GM10847 (cell line): ENCODE data around the gene OR2M5.

Experiments used
- POLR2A ChIP-seq: IDR thresholded peaks from 2 replicates; pipeline ENCODE4 v1.6.1; 2011; ENCODE audit not compliant: insufficient read length; ENCODE audit errors: extremely low read depth

The OR2M5 gene

GRCh38 chr1:248144513-248145198 lies at the start of gene OR2M5:
TSS of gene OR2M5 (plus strand) at chr1:248145148. CDS start at chr1:248145148, 0 bp downstream.
- TF ChIP-seq POLR2A, result no peak

GRCh38 chr1:248098529-248098928 lies 46.4 kb upstream of the OR2M5 start:
- TF ChIP-seq POLR2A, result no peak

GRCh38 chr1:248102847-248103246 lies 42.1 kb upstream of the OR2M5 start:
- no peak for TF ChIP-seq POLR2A

- TF ChIP-seq POLR2A, result no peak
Observed at GRCh38 chr1:248111157-248111556, 33.8 kb upstream of the OR2M5 start.

GRCh38 chr1:248114890-248115289 lies 30.1 kb upstream of the OR2M5 start:
- TF ChIP-seq POLR2A, result no peak

- TF ChIP-seq POLR2A, result no peak
Observed at GRCh38 chr1:248127653-248128052, 17.3 kb upstream of the OR2M5 start.

GRCh38 chr1:248136811-248137210 lies 8.1 kb upstream of the OR2M5 start:
- TF ChIP-seq POLR2A, result no peak

GRCh38 chr1:248140846-248141245 lies 4.1 kb upstream of the OR2M5 start:
- no peak for TF ChIP-seq POLR2A

- TF ChIP-seq POLR2A, result no peak
Observed at GRCh38 chr1:248143311-248143710, 1.6 kb upstream of the OR2M5 start.

- TF ChIP-seq POLR2A, result no peak
Observed at GRCh38 chr1:248152056-248152827, 7.3 kb downstream of the OR2M5 start.

- TF ChIP-seq POLR2A, result no peak
Observed at GRCh38 chr1:248155927-248156326, 11.0 kb downstream of the OR2M5 start.

GRCh38 chr1:248158758-248159157 lies 13.8 kb downstream of the OR2M5 start:
- TF ChIP-seq POLR2A, result no peak

- no peak for TF ChIP-seq POLR2A
Observed at GRCh38 chr1:248164031-248164430, 19.1 kb downstream of the OR2M5 start.

- no peak for TF ChIP-seq POLR2A
Observed at GRCh38 chr1:248165186-248165585, 20.2 kb downstream of the OR2M5 start.

GRCh38 chr1:248174521-248174920 lies 29.6 kb downstream of the OR2M5 start, which contains the start of gene OR2M2:
TSS of gene OR2M2 (plus strand) at chr1:248174821. CDS start at chr1:248179986, 5,165 bp downstream.
- no peak for TF ChIP-seq POLR2A

- TF ChIP-seq POLR2A, result no peak
Observed at GRCh38 chr1:248183996-248184395, 39.0 kb downstream of the OR2M5 start.

- no peak for TF ChIP-seq POLR2A
Observed at GRCh38 chr1:248187363-248187762, 42.4 kb downstream of the OR2M5 start.

- TF ChIP-seq POLR2A, result no peak
Observed at GRCh38 chr1:248189026-248189425, 44.1 kb downstream of the OR2M5 start.
